Activated CD8-positive, alpha-beta memory T cell treated with anti-CD3 and anti-CD28 coated beads, Interleukin-2, amount 50 U/mL, for 48 hours (primary cell): ENCODE results near the gene CRY1.
"Not testable (repeated sequence)": the region's sequence is repeated elsewhere in the genome, so short reads cannot be mapped to it uniquely, and the experiment has no call there.

Experiments used
- DNase-seq: peaks from one replicate; pipeline ENCODE4 v3.0.0-alpha.2; 2020

Gene CRY1

DNA sequence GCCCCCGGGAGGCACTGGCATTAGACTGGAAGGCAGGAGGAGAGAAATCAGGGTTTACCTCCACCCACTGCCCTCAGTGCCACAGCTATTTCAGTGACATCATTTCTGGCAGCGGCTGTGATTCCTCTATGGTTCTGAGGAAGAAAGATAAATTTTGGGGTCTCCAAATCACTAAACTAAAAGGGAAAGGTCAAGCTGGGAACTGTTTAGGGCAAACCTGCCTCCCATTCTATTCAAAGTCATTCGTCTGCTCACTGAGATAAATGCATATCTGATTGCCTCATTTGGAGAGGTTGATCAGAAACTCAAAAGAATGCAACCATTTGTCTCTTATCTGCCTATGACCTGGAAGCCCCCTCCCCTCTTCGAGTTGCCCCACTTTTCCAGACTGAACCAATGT lies 14.0 kb upstream of the CRY1 start:
- DNase-seq: no peak

GRCh38 chr12:107106241-107107025 lies 13.1 kb upstream of the CRY1 start:
- no peak for DNase-seq

GRCh38 chr12:107105410-107105703 lies 12.0 kb upstream of the CRY1 start:
- DNase-seq: no peak

DNA sequence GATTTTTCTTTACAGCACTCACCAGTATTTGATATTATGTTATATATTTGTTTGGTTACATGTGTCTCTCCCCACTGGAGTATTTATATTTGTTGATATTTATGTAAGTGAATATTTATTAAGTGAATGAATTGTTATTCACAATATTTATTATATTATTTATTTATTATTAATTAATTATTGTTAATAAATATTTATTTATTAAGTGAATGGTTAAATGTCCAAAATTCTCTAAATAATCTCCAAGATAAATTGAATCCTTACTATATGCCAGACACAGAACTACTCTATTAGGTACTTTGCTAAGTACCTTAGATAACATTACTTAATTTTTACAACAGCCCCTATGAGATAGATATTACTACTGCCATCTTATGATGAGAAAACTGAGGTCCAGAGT lies 10.2 kb upstream of the CRY1 start:
- DNase-seq: no peak

GRCh38 chr12:107103097-107103496 lies 9.7 kb upstream of the CRY1 start:
- no peak for DNase-seq

DNA sequence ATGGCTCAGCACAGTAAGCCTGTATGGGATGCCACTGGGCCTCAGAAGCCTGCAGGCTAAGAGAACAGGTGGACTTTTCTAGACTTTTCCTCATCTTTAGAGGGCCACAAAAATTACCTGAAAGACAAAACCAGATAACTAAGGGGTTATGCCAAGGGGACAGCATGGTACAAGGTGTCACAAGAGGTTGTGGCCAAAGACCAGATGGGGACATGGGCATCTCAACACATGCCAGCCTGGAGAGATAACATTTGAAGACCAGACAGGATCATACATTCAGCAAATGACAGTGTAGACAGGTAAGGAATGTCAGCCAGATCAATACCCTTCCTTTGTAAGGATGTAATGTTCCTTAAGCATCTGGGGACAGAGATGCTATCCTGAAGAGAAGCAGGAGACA lies 8.9 kb upstream of the CRY1 start:
- DNase-seq: no peak

GRCh38 chr12:107101651-107102050 lies 8.3 kb upstream of the CRY1 start:
- DNase-seq: no peak

DNA sequence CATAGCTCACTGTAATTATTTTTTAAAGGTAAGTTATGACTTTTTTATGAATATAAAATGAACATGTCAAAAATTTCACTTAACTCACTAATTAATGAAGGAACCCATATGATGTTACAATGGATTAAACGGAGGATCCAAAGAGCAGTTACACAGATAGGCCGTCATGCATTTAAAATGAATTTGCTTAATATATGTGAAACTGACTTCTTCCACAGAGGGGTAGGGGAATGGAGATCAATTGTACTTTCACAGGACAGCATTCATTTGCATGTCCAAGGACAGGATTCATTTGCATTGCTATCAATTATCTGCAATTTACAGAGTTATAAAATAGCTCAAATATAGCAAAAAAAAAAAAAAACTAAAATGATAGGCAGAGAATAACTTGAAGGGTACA lies 6.6 kb upstream of the CRY1 start:
- DNase-seq: no peak

DNA sequence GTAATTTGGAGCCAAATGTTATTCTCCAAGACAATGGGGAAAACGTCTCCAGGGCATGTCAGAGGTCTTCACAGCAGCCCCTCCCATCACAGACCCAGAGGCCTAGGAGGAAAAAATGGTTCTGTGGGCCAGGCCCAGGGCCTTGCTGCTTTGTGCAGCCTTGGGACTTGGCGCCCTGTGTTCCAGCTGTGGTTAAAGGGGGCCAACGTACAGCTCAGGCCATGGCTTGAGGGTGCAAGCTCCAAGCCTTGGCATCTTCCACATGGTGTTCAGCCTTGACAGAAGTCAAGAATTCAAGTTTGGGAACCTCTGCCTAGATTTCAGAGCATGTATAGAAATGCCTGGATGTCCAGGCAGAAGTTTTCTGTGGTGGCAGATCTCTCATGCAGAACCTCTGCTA lies 3.2 kb upstream of the CRY1 start:
- DNase-seq: no peak

- no peak for DNase-seq
These were observed 767 bp upstream of the CRY1 start for GRCh38 chr12:107094183-107094448.

- DNase-seq: peak; percentile 86
These were observed 506 bp downstream of the CRY1 start for GRCh38 chr12:107092669-107093416.

DNA sequence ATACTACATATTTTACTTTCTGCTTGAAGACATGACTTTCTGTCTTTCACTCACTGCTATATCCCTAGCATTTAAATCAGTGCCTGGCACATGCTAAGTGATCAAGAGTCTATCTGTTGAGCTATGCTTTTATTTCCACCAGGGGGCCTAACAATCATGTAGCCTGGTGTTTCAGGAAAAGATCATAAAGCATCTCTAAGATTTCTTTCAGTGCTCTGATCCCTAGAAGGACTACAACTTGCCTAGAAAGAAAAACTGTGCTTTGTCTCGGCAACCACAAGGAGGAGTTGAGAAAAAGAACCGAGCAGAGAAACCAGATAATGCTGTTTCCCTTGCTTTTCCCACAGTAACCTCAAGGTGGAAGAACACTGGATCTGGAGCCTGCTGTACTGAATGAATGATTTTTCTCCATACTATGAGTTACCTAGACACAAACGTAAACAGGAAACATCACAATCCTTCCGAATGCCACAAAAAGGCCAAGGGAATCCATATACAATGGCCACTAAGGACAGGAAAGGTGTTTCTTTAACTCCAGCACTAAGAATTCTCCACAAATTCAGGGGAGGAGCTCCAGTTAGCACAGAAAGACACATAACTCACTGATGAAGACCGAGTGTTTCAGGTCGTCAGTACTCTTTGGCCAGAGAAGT lies 1.2 kb downstream of the CRY1 start:
- no peak for DNase-seq

- no peak for DNase-seq
These were observed 2.0 kb downstream of the CRY1 start for GRCh38 chr12:107091381-107091780.

GRCh38 chr12:107090711-107091110 lies 2.6 kb downstream of the CRY1 start:
- no peak for DNase-seq

GRCh38 chr12:107088912-107089311 lies 4.4 kb downstream of the CRY1 start:
- DNase-seq: no peak

GRCh38 chr12:107086314-107086713 lies 7.0 kb downstream of the CRY1 start:
- no peak for DNase-seq

DNA sequence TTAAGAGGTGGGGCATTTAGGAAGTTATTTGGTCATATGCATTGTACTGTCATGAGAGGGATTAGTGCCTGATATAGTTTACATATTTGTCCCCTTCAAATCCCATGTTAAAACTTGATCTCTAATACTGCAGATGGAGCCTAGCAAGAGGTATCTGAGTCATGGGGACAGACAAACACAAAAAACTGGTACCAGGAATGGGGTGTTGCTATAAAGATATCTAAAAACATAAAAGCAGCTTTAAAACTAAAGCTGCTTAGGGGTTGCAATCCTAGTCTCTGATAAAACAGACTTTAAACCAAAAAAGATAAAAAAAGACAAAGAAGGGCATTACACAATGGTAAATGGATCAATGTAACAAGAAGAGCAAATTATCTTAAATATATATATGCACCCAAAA lies 11.6 kb downstream of the CRY1 start:
- DNase-seq: no peak

- no peak for DNase-seq
These were observed 13.1 kb downstream of the CRY1 start for GRCh38 chr12:107080299-107080698.

- DNase-seq: no peak
These were observed 14.0 kb downstream of the CRY1 start for GRCh38 chr12:107079172-107080011.

GRCh38 chr12:107073266-107073665 lies 20.1 kb downstream of the CRY1 start:
- DNase-seq: not testable (repeated sequence)

GRCh38 chr12:107066691-107067090 lies 26.7 kb downstream of the CRY1 start:
- DNase-seq: no peak

DNA sequence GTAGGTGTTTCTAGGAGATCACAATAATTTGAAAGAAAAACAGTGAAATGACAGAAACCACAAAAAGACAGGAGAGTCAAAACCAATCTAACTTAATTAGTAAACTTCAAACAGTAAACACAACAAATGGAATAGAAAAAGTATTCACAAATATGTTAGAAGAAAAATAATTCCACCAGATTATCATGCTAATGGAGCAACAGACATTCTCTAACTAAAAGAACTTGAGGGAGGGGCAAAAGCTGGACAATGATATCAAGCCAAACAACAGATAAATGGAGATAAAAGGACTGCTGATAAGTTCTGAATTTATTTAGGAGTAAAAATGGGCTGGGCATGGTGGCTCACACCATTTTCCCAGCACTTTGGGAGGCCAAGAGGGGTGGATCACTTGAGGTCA lies 28.7 kb downstream of the CRY1 start:
- DNase-seq: no peak

DNA sequence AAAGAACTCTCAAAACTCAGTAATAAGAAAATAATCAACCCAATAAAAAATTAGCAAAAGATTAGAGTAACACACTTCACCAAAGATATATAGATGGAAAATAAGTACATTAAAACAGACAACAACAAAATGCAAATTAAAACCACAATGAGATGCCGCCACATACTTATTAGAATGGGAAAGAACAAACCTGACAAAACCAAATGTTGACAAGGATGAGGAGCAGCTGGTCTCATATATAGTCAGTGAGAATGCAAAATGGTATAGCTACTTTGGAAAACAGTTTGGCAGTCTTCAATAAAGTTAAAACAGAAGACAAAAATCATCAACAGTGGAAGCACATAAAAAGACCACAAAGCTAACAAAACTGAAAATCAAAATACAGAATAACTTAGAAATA lies 29.1 kb downstream of the CRY1 start:
- DNase-seq: no peak

- no peak for DNase-seq
These were observed 35.2 kb downstream of the CRY1 start for GRCh38 chr12:107058190-107058589.
